HG03280 (cell line): Measurements from ENCODE around the gene PIK3C2G.
"Not testable (repeated sequence)": the region's sequence is repeated elsewhere in the genome, so short reads cannot be mapped to it uniquely, and the experiment has no call there.

Experiments used
- ATAC-seq: cut with Tn5 transposase; IDR thresholded peaks from one replicate; pipeline ENCODE4 v1.9.1; 2021; ENCODE audit warnings: mild to moderate bottlenecking, moderate library complexity; ENCODE audit not compliant: unreplicated experiment

The PIK3C2G gene

GRCh38 chr12:18689771-18690170, 428.5 kb downstream of the PIK3C2G start:
- no peak for ATAC-seq

DNA sequence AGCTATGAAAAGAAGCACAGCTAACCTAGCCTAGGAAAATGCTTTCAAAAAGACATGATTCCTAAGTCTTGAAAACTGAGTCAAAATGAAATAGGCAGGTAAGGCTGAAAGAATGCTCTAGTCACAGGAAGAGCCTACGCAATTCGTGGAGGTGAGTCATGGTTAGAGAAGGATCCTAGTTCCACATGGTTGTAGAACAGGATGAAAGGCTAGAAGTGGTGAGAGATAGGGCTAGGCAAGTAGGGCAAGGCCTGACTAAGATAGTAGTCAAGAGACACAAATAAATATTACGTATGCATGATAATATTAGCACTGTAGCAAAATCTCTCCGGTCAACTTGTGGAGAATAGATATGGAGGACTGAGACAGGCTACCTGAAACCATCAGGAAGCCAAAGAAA, 429.3 kb downstream of the PIK3C2G start:
- ATAC-seq: no peak

DNA sequence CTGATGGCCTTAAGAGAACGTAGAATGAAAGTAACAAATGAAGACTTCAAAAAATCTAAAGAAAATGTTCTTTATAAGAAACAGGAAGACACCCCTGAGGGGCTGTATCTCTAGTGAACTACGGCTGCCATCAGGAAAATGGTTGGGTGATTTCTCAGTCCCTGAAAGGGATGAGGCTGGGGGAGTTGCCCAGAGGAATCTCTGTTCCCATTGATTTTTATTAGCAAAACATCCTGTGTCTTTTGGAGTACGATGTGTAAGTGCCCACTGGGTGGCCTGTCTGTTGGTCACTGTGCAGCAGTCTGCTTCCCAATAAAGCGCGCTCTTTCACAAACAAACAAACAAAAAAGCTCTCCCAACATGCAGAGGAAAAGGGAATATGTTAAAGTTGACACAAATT, 432.7 kb downstream of the PIK3C2G start:
- not testable (repeated sequence) for ATAC-seq

DNA sequence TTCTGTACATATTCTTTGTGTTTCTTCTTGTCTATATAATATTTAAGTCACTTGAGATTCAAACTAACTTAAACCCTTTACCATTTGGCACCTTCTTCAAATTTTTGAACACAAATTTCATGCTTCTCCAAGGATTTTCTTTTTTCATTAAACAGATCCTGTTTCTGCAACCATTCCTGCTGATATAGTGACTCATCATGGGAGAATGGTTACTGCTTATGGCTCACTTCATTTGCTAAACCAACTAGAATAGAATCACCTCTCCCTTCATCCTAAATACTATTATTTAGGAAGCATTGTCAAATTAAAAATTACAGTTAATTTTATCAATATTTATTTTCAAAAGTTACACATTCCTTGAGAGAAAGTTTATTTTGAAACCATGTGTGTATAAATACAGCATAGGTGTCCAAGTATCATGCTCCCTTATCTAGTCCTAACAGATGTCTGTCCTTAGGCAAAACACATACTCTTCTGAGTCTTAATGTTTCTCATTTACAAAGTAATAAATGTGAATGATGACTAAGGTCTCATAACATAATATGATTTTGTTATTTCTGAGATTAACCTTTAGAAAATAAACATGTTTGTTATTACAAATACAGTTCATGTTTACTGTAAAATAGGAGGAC, 435.8 kb downstream of the PIK3C2G start:
- no peak for ATAC-seq
